ENCODE results near the gene MAN1C1.

DNA sequence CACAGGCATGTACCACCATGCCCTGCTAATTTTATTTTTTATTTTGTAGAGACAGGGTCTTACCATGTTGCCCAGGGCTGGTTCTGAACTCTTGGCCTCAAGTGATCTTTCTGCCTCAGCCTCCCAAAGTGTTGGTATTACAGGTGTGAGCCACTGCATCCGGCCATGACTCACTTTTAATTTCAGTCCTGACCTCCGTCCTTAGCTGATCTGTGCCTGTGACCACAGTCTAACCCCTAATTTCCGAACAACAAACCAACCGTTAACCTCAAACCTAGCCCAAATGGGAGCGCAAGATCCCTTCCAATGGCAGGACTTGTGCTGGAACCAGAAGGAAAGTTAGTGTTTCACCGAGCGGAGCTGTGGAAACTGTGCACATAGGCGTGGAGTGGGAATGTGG lies 29.3 kb upstream of the MAN1C1 start:
- TF ChIP-seq POLR2A (IDR thresholded peaks at IDR 0.05; ENCODE audit: low read depth, low read length) (no peak), POLR2AphosphoS5 (IDR thresholded peaks at IDR 0.05; ENCODE audit: low read depth, low read length) (no peak), TAF1 (IDR thresholded peaks at IDR 0.05; ENCODE audit: borderline replicate concordance, low read depth, low read length) (no peak)

Measured in GM12892 (cell line).